ENCODE data around the gene GPSM3. TPM values are rescaled to one million over a fixed set of nuclear protein-coding genes. Genes with fewer than 3 reads are reported as not detected.

Gene GPSM3
- total RNA-seq, 1 experiment from 2014 or later: 4.8 TPM

DNA sequence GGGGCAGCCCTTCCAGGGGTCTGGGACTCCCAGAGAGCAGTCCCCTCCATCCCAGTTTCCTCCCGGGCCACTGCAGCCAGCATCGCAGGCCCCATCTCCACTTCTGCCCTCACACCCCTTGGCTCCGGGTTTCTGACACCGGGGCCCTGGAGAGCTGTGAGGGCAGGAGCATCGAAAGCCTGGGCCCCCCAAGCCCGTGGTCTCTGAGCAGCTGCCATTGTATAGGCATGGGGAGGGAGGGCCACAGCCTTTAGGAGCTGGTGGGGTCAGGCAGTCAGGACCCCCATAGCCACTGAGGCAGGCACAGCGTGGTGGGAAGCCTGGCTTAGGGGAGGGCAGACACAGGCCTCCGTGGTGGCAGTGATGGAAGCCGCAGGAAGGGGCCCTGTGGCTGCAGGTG lies 9.7 kb upstream of the GPSM3 start:
- H3K9me3 ChIP-seq (ENCODE audit: low read depth, low read length, poor library complexity, severe bottlenecking): no peaks in the 10 kb centered on the region
- no peak overlapping the region for H3K27ac ChIP-seq (ENCODE audit: low read depth, low read length, poor library complexity, severe bottlenecking)
- no peak for DNase-seq (ENCODE audit: low spot score)
- no TSS peak for BruUV-seq (replicated peaks)
- no peaks in the 10 kb centered on the region for H3K27me3 ChIP-seq (replicated peaks; ENCODE audit: insufficient read depth, low read depth, low read length, poor library complexity)
- peaks cover 12% of the 10 kb centered on the region for H3K4me1 ChIP-seq (ENCODE audit: insufficient read depth, low read length, poor library complexity, severe bottlenecking)
- CTCF ChIA-PET: no interaction called here
- intact Hi-C loops (cut with micrococcal nuclease; ENCODE audit: unreplicated experiment): no loop called here
- no peaks in the 10 kb centered on the region for H3K36me3 ChIP-seq (ENCODE audit: insufficient read depth, low read length, poor library complexity, severe bottlenecking)
- POLR2A ChIA-PET (ENCODE audit: low non-redundant PET): no interaction called here
- H3K4me3 ChIP-seq (ENCODE audit: low read depth, low read length, poor library complexity, severe bottlenecking): no peak overlapping the region
- no peak for TF ChIP-seq EZH2 (IDR thresholded peaks at IDR 0.05; ENCODE audit: borderline replicate concordance, low read depth, low read length, poor library complexity, severe bottlenecking)
- TF ChIP-seq, protein P1, sequence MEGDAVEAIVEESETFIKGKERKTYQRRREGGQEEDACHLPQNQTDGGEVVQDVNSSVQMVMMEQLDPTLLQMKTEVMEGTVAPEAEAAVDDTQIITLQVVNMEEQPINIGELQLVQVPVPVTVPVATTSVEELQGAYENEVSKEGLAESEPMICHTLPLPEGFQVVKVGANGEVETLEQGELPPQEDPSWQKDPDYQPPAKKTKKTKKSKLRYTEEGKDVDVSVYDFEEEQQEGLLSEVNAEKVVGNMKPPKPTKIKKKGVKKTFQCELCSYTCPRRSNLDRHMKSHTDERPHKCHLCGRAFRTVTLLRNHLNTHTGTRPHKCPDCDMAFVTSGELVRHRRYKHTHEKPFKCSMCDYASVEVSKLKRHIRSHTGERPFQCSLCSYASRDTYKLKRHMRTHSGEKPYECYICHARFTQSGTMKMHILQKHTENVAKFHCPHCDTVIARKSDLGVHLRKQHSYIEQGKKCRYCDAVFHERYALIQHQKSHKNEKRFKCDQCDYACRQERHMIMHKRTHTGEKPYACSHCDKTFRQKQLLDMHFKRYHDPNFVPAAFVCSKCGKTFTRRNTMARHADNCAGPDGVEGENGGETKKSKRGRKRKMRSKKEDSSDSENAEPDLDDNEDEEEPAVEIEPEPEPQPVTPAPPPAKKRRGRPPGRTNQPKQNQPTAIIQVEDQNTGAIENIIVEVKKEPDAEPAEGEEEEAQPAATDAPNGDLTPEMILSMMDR (conservative IDR thresholded peaks at IDR 0.05; ENCODE audit: low read depth, low read length): no peak

GRCh38 chr6:32200711-32201475 lies 8.4 kb upstream of the GPSM3 start:
- Histone ChIP-seq H3K36me3 (ENCODE audit: insufficient read depth, low read length, poor library complexity, severe bottlenecking) (no peaks in the 10 kb centered on the region), H3K4me1 (ENCODE audit: insufficient read depth, low read length, poor library complexity, severe bottlenecking) (peaks cover 23% of the 10 kb centered on the region), H3K27me3 (replicated peaks; ENCODE audit: insufficient read depth, low read depth, low read length, poor library complexity) (no peaks in the 10 kb centered on the region), H3K9me3 (ENCODE audit: low read depth, low read length, poor library complexity, severe bottlenecking) (no peaks in the 10 kb centered on the region), H3K27ac (ENCODE audit: low read depth, low read length, poor library complexity, severe bottlenecking) (no peak overlapping the region), H3K4me3 (ENCODE audit: low read depth, low read length, poor library complexity, severe bottlenecking) (no peak overlapping the region)
- CTCF ChIA-PET: no interaction called here
- intact Hi-C loops (cut with micrococcal nuclease; ENCODE audit: unreplicated experiment): no loop called here
- DNase-seq (ENCODE audit: low spot score): no peak
- TF ChIP-seq EZH2 (IDR thresholded peaks at IDR 0.05; ENCODE audit: borderline replicate concordance, low read depth, low read length, poor library complexity, severe bottlenecking): no peak
- TF ChIP-seq, protein P1 (conservative IDR thresholded peaks at IDR 0.05; ENCODE audit: low read depth, low read length): no peak
- POLR2A ChIA-PET (ENCODE audit: low non-redundant PET): no interaction called here
- BruUV-seq (replicated peaks): no TSS peak

GRCh38 chr6:32198866-32199265 lies 6.4 kb upstream of the GPSM3 start:
- ChIA-PET CTCF (no interaction called here), POLR2A (ENCODE audit: low non-redundant PET) (no interaction called here)
- no TSS peak for BruUV-seq (replicated peaks)
- no peak for DNase-seq (ENCODE audit: low spot score)
- no peaks in the 10 kb centered on the region for H3K36me3 ChIP-seq (ENCODE audit: insufficient read depth, low read length, poor library complexity, severe bottlenecking)
- no peak overlapping the region for H3K27ac ChIP-seq (ENCODE audit: low read depth, low read length, poor library complexity, severe bottlenecking)
- no peaks in the 10 kb centered on the region for H3K27me3 ChIP-seq (replicated peaks; ENCODE audit: insufficient read depth, low read depth, low read length, poor library complexity)
- no peak for TF ChIP-seq EZH2 (IDR thresholded peaks at IDR 0.05; ENCODE audit: borderline replicate concordance, low read depth, low read length, poor library complexity, severe bottlenecking)
- TF ChIP-seq, protein P1 (conservative IDR thresholded peaks at IDR 0.05; ENCODE audit: low read depth, low read length): no peak
- H3K4me1 ChIP-seq (ENCODE audit: insufficient read depth, low read length, poor library complexity, severe bottlenecking): peaks cover 32% of the 10 kb centered on the region
- intact Hi-C loops (cut with micrococcal nuclease; ENCODE audit: unreplicated experiment): no loop called here
- no peak overlapping the region for H3K4me3 ChIP-seq (ENCODE audit: low read depth, low read length, poor library complexity, severe bottlenecking)
- H3K9me3 ChIP-seq (ENCODE audit: low read depth, low read length, poor library complexity, severe bottlenecking): no peaks in the 10 kb centered on the region

Measured in A673 (cell line).